Fibroblast of lung (primary cell): Measurements from ENCODE around the gene CCNC. TPM values are rescaled to one million over a fixed set of nuclear protein-coding genes. Genes with fewer than 3 reads are reported as not detected.
A peak's percentile ranks its signal among the peaks of the same experiment; 100 is the strongest.

ENCODE experiments used
- DNase-seq, 2 donors: peaks; one replicate each; pipeline versions ENCODE4 v3.0.0 to v3.0.0-alpha.2; 2010; ENCODE audit warnings: low read depth in 2 of 2
- H2AFZ ChIP-seq: 2 replicates; pipeline ENCODE4 v1.5.1; 2012; ENCODE audit warnings: low read length, control low read depth, inconsistent platforms
- H3K27ac ChIP-seq: 2 replicates; pipeline ENCODE4 v1.5.1; 2011; ENCODE audit warnings: low read length, control low read depth; ENCODE audit not compliant: insufficient read depth
- H3K27me3 ChIP-seq: 2 replicates; pipeline ENCODE4 v1.5.1; 2011; ENCODE audit warnings: mild to moderate bottlenecking, low read length; ENCODE audit not compliant: control insufficient read depth, insufficient read depth
- H3K36me3 ChIP-seq: 2 replicates; pipeline ENCODE4 v1.5.1; 2011; ENCODE audit warnings: low read length; ENCODE audit not compliant: control insufficient read depth, insufficient read depth
- H3K4me1 ChIP-seq: 2 replicates; pipeline ENCODE4 v1.5.1; 2011; ENCODE audit warnings: low read length; ENCODE audit not compliant: control insufficient read depth, insufficient read depth; ENCODE audit errors: extremely low read depth
- H3K4me2 ChIP-seq: 2 replicates; pipeline ENCODE4 v1.5.1; 2011; ENCODE audit warnings: low read length, control low read depth; ENCODE audit not compliant: insufficient read depth; ENCODE audit errors: extremely low read depth
- H3K4me3 ChIP-seq, 4 experiments: fragments of 200-600 bp in 1 of 4; sonication (generic) in 1 of 4; replicated peaks in 1 of 4; 2 replicates each; pipeline ENCODE4 v1.5.1; 2011 to 2016; ENCODE audit warnings: low read length in 4 of 4, low read depth in 3 of 4, mild to moderate bottlenecking in 3 of 4, control low read depth in 2 of 4, inconsistent platforms in 1 of 4, mixed read lengths in 1 of 4; ENCODE audit not compliant: insufficient read depth in 1 of 4; ENCODE audit errors: control extremely low read depth in 1 of 4
- H3K79me2 ChIP-seq: 2 replicates; pipeline ENCODE4 v1.5.1; 2012; ENCODE audit warnings: mild to moderate bottlenecking, low read length, inconsistent platforms; ENCODE audit not compliant: control insufficient read depth, insufficient read depth
- H3K9ac ChIP-seq: 2 replicates; pipeline ENCODE4 v1.5.1; 2011; ENCODE audit warnings: mild to moderate bottlenecking, low read length, control low read depth; ENCODE audit not compliant: insufficient read depth
- H3K9me3 ChIP-seq: 2 replicates; pipeline ENCODE4 v1.5.1; 2012; ENCODE audit warnings: low read depth, low read length; ENCODE audit not compliant: control insufficient read depth, insufficient read depth
- H4K20me1 ChIP-seq: 2 replicates; pipeline ENCODE4 v1.5.1; 2011; ENCODE audit warnings: low read length; ENCODE audit not compliant: control insufficient read depth, insufficient read depth; ENCODE audit errors: extremely low read depth
- EZH2 ChIP-seq: IDR thresholded peaks from 2 replicates; pipeline ENCODE4 v1.5.1; 2012; ENCODE audit warnings: low read length, control low read depth, mild to moderate bottlenecking; ENCODE audit errors: missing control alignments
- polyA plus RNA-seq, 2 donors: library from polyadenylated mRNA; depleted of rRNA in 1 of 2; stranded (reverse) in 1 of 2; unstranded in 1 of 2; fragments of >200 nt; gene quantifications; 2 replicates each; pipeline ENCODE4 v1.2.1, GENCODE V29; 2011 to 2012; ENCODE audit warnings: missing spikeins in 1 of 2
- total RNA-seq: library from RNA; depleted of rRNA; stranded (reverse); fragments of >200 nt; gene quantifications from 2 replicates; pipeline ENCODE4 v1.2.1, GENCODE V29; 2014
- TF ChIP-seq, protein P1 (sequence below), 2 donors: IDR thresholded peaks in 1 of 2; conservative IDR thresholded peaks in 1 of 2; 1 replicate in 1 of 2; 2 replicates in 1 of 2; pipeline ENCODE4 v1.5.1; 2011 to 2012; ENCODE audit warnings: low read length in 2 of 2, control low read depth in 1 of 2, inconsistent platforms in 1 of 2, low read depth in 1 of 2, mild to moderate bottlenecking in 1 of 2

The CCNC gene
- total and polyA plus RNA-seq, 2 donors (not counting 1 experiment from before 2014, with no cell fraction given) = 50.0 to 57.2 TPM

DNA sequence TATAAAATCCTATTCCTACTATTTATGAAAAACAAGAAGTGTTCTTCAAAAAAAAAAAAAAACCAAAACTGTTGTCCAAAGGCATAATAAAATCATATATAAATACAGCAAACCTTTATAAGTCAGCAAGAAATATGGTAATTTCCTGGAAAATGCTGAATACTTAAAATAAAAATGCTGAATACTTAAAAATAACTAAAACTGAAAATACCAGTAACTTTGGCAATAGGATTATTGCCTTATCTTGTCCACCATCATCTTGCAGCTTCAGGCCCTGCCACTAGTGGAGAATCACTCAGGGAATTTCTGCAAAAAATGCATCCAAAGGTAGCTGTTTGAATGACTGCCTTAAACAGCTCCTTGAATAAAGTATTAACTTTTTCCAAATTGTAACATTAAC, 24.5 kb downstream of the CCNC start:
- H3K9ac ChIP-seq = no peak overlapping the region
- H3K4me1 ChIP-seq = no peaks in the 10 kb centered on the region
- no peak overlapping the region for H3K4me2 ChIP-seq
- H3K9me3 ChIP-seq = no peaks in the 10 kb centered on the region
- H3K4me3 ChIP-seq = no peak overlapping the region
- H3K27me3 ChIP-seq = no peaks in the 10 kb centered on the region
- H4K20me1 ChIP-seq = no peaks in the 10 kb centered on the region
- peaks cover 3% of the 10 kb centered on the region for H3K36me3 ChIP-seq
- H2AFZ ChIP-seq = no peak overlapping the region
- H3K79me2 ChIP-seq = no peaks in the 10 kb centered on the region
- TF ChIP-seq, protein P1, sequence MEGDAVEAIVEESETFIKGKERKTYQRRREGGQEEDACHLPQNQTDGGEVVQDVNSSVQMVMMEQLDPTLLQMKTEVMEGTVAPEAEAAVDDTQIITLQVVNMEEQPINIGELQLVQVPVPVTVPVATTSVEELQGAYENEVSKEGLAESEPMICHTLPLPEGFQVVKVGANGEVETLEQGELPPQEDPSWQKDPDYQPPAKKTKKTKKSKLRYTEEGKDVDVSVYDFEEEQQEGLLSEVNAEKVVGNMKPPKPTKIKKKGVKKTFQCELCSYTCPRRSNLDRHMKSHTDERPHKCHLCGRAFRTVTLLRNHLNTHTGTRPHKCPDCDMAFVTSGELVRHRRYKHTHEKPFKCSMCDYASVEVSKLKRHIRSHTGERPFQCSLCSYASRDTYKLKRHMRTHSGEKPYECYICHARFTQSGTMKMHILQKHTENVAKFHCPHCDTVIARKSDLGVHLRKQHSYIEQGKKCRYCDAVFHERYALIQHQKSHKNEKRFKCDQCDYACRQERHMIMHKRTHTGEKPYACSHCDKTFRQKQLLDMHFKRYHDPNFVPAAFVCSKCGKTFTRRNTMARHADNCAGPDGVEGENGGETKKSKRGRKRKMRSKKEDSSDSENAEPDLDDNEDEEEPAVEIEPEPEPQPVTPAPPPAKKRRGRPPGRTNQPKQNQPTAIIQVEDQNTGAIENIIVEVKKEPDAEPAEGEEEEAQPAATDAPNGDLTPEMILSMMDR (conservative IDR thresholded peaks at IDR 0.05 in 1 of 2, IDR thresholded peaks at IDR 0.05 in 1 of 2; ENCODE audit: low read depth in 1 of 2, low read length in 2 of 2) = no peak
- TF ChIP-seq EZH2 = no peak
- DNase-seq = no peak
- no peak overlapping the region for H3K27ac ChIP-seq

- Histone ChIP-seq H2AFZ (no peak overlapping the region), H3K4me3 (no peak overlapping the region), H3K9ac (no peak overlapping the region), H4K20me1 (no peaks in the 10 kb centered on the region), H3K36me3 (no peaks in the 10 kb centered on the region), H3K9me3 (no peaks in the 10 kb centered on the region), H3K27me3 (no peaks in the 10 kb centered on the region), H3K27ac (no peak overlapping the region), H3K4me1 (no peaks in the 10 kb centered on the region), H3K4me2 (no peak overlapping the region), H3K79me2 (no peaks in the 10 kb centered on the region)
- no peak for DNase-seq
- TF ChIP-seq EZH2 = no peak
- TF ChIP-seq, protein P1 (conservative IDR thresholded peaks at IDR 0.05 in 1 of 2, IDR thresholded peaks at IDR 0.05 in 1 of 2; ENCODE audit: low read depth in 1 of 2, low read length in 2 of 2) = no peak
These were observed 37.8 kb downstream of the CCNC start for GRCh38 chr6:99530627-99531026.

DNA sequence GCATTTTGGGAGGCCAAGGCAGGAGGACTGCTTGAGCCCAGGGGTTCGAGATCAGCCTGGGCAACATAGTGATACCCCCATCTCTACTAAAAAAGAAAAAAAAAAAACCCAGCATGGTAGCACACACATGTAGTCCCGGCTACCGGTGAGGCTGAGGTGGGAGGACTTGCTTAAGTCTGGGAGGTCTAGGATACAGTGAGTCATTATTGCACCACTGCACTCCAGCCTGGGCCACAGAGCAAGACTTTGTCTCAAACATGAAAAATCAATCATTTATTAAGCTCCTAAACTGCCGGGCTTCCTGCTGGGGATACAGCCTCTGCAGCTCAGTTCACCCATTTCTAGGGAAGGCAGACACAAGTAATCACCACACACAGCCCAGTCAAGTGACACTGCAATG, 45.9 kb downstream of the CCNC start:
- H3K36me3 ChIP-seq = no peaks in the 10 kb centered on the region
- H3K4me3 ChIP-seq = peak overlapping the region in 1 of 4 experiments; percentile 94
- peak overlapping the region; percentile 0 for H3K4me2 ChIP-seq

More for the DNA sequence above, 45.9 kb downstream of the CCNC start:
- no peaks in the 10 kb centered on the region for H3K27me3 ChIP-seq
- no peaks in the 10 kb centered on the region for H3K9me3 ChIP-seq
- no peak overlapping the region for H3K9ac ChIP-seq
- no peaks in the 10 kb centered on the region for H4K20me1 ChIP-seq
- no peak overlapping the region for H2AFZ ChIP-seq
- no peak for TF ChIP-seq EZH2
- TF ChIP-seq, protein P1 (conservative IDR thresholded peaks at IDR 0.05 in 1 of 2, IDR thresholded peaks at IDR 0.05 in 1 of 2; ENCODE audit: low read depth in 1 of 2, low read length in 2 of 2) = no peak
- peak; percentile 59 to 67 for DNase-seq
- no peaks in the 10 kb centered on the region for H3K4me1 ChIP-seq
- H3K27ac ChIP-seq = no peak overlapping the region
- H3K79me2 ChIP-seq = no peaks in the 10 kb centered on the region
